Breast epithelium (tissue), 3 donors: ENCODE data around the gene CDK14.

Source experiments
- CTCF ChIP-seq, 3 donors: fragments of 450-650 bp; IDR thresholded peaks; one replicate each; pipeline ENCODE4 v1.5.1; 2016 to 2017; ENCODE audit warnings: antibody characterized with exemption in 3 of 3, mild to moderate bottlenecking in 3 of 3, moderate library complexity in 3 of 3
- POLR2A ChIP-seq: fragments of 450-650 bp; IDR thresholded peaks from one replicate; pipeline ENCODE4 v1.6.1; 2016; ENCODE audit warnings: antibody characterized with exemption, mild to moderate bottlenecking, moderate library complexity
- POLR2AphosphoS5 ChIP-seq, 3 donors: sonication (generic); formaldehyde crosslinking; IDR thresholded peaks; one replicate each; pipeline ENCODE4 v1.6.1; 2017; ENCODE audit warnings: antibody characterized with exemption in 3 of 3

- TF ChIP-seq POLR2A (no peak), CTCF (IDR thresholded peaks at IDR 0.05) (no peak), POLR2AphosphoS5 (IDR thresholded peaks at IDR 0.05) (no peak)
These were observed 376.9 kb downstream of the CDK14 start for GRCh38 chr7:90972906-90973550.
